GM19324 (cell line): ENCODE data around the gene MBNL2.

ENCODE experiments used
- ATAC-seq: cut with Tn5 transposase; IDR thresholded peaks from one replicate; pipeline ENCODE4 v1.9.1; 2021; ENCODE audit warnings: mild to moderate bottlenecking, moderate library complexity; ENCODE audit not compliant: unreplicated experiment, low FRiP score

MBNL2 gene

DNA sequence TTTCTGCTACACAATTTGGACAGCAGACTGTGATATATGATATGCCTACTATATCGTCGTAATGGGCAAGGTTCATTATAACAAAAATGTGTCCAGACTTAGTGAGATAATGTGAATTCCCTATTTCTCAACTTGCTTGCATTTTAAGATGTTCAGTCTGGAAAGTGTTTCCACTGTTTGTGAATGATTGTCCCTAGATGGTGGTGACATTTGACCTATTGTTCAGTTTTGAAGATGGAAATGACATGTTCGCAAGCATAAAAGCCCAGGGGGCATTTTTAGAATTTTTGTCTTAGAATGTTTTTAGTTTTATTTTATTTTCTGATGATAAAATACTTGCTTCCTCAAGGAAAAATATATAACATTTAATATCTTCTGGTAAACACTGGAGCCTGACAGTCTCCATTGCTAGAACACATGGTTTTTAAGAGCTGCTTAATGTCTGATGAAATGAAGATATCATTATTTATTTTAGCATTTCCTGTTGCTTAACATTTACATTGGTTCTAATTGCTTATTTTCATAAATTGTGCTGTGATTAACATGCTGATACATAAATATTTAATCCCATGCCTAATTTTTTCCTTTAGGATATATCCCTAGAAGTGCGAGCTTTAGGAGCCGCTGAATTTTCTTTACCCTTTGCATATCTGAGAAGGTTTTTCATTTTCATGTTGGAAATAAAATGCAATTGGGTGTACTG is 27.1 kb downstream of the MBNL2 start:
- no peak for ATAC-seq

DNA sequence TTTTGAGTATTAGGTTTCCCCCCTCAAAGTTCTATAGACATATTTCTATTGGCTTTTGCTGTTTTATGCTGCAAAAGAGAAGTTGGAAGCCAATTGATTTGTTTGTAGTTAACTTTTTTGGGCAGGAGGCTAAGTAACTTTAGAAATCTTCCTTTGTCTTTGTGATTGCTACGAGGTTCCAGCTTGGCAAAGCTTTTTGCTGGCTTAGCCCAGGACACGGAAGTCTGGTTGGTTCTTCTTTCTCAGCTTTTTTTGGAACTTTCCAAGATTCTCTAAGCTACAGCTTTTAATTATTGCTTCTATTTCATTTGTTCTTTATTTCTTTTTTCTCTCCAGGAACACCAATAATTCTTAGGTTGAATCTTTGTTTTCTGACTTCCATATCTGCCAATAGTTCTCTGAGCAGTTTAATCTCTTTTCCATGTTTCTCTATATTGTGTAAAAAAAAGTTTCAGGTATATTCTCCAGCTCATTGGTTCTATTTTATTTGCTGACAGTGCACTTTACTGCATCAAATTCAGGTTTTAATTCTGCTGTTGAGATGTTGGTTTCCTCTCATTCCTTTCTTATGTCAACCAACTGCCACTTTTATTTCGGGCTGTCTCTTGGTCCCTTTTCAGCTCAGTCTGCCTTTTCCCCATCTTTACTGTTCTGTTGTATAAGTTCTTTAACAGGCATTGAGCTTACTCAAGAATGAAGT is 27.8 kb downstream of the MBNL2 start:
- no peak for ATAC-seq

DNA sequence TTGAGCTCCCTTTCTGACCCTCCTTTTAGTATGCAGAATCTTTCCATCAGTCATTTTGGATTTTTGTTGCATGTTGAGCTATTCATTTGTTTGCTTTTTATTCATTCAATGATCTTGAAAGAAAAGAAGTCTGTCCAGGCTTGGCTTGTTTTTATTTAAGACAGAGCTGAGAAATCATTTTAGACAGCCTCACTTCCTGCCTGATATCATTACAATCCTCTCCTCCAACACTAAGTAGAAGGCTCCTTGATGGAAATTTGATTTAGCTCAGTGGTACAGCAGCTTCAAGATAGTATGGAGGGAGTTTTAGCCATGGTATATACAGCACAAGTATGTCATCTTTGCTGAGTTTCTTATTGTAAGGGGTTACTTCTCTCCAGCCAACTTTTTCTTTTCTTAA is 28.4 kb downstream of the MBNL2 start:
- ATAC-seq, result no peak

DNA sequence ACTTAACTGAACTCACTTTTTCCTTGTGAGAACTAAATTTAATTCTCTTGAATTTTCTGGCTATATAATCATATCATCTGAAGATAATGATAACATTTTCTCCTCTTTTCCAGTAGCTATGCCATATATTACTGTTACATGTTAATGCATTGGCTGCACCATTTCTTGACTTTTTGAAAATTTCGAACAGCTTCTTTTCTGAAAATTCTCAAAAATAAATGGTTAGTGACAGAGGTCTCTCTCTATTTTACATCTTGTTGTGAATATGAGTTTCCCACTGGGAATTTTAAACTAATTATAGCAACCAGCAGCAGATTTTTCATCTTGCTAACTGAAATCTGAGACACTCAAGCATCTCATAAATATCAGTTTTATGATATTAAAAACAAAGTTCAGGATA is 30.6 kb downstream of the MBNL2 start:
- ATAC-seq, result no peak

DNA sequence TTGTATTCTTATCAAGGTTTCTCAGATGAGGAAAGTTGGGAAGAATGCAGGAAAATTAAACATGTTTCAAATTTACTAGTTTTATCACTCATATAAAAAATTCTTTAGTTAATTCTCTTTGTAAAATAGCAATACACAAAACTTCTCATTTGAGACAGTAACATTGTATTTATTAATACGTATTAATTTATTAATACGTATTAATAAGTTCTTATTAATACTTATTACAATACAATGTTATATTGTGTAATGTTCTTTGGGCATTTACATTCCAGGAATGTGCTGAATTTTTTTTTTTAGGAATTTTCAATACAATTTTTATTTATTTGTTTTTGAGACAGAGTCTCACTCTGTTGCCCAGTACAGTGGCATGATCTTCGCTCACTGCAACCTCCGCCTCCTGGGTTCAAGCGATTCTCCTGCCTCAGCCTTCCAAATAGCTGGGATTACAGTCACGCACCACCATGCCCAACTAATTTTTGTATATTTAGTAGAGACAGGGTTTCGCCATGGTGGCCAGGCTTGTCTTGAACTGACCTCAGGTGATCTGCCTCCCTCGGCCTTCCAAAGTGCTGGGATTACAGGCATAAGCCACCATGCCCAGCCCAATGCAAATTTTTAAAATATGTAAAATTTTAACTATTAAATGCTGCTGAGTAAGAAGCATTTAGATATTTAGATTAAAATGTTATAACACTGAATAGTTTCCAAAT is 31.6 kb downstream of the MBNL2 start:
- ATAC-seq, result no peak

DNA sequence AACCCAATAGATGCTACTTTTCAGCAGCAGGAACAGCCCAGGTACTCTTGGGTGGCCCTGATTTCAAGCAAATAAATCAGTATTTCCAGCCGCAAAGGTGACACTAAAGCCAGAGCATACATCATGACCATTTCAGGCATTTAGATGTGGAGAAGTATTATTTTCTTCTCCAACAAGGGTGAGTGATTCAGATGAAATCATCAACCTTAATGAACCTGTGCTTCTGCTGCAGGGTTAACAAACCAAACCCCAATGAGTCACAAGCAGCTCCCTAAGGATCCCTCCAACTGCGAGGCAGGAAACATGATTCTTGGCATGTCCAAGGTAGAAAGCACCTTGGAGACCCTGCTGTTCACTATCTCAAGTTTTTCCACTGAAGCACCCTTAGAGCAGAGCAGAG is 32.7 kb downstream of the MBNL2 start:
- no peak for ATAC-seq

DNA sequence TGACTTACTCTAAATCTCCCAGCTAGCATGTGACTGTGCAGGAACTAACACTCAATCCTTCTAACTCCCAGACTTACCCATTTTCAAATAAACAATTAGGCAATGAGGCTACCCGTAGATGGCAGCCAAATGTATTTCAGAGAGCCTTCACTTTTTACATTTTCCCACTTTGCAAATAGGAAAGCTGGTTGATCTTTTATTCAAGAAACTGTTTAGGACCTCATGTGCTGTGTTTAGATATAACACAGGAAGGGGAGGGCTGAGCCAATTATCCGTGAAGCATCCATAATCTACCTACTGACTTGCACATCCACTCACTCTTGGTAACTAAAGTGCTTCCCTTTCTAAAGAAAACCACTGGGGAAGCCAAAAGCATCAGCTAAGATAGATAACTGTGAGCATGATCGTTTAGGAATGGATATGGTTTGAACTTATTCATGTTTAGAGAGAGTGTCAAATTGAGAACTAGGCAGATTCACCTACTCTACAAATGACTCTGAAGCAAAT is 33.4 kb downstream of the MBNL2 start:
- ATAC-seq, result no peak

DNA sequence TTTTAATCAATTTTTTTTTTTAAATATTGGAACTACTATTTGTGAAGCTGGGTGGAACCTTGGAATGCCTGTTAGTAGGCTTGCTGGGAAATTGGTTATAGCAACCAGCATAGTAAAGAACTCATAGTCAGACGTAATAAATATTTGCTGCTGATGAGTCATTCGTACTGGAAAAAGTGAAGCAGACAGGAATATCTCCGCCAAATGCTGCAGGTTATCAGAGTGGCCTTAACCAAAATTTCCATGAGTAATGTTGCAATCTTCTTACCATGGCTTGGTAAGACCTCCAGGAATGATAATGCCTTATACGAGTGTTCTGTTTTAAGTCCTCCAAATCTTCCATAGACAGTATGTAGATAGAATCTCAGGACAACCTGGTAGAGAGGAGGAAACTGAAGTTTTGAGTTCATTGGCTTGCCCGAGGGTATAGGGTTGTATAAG is 34.2 kb downstream of the MBNL2 start:
- no peak for ATAC-seq

DNA sequence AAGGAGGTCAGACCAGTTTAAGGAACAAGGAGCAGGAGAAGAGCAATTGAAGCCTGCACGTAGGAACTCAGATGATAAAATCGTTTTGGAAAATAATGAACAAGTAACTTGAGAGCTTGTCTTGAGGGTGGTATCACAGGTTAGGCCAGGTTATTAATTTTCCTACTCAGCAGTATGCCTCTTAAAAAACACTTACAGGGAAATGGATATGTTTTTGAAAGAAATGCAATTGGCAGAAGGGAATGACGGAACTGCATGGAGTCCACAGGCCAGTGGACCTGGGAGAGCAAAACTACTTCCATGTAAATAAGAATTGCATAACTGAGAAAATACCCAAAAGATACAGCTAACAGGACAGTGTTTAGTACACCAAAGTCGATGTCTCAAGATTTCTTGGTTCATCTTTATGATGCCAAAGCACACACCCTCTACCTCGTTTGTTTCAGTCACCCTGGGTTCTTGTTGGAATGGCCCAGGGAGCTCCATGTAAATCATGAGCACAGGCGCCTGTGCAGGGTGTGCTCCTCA is 35.2 kb downstream of the MBNL2 start:
- ATAC-seq, result no peak

DNA sequence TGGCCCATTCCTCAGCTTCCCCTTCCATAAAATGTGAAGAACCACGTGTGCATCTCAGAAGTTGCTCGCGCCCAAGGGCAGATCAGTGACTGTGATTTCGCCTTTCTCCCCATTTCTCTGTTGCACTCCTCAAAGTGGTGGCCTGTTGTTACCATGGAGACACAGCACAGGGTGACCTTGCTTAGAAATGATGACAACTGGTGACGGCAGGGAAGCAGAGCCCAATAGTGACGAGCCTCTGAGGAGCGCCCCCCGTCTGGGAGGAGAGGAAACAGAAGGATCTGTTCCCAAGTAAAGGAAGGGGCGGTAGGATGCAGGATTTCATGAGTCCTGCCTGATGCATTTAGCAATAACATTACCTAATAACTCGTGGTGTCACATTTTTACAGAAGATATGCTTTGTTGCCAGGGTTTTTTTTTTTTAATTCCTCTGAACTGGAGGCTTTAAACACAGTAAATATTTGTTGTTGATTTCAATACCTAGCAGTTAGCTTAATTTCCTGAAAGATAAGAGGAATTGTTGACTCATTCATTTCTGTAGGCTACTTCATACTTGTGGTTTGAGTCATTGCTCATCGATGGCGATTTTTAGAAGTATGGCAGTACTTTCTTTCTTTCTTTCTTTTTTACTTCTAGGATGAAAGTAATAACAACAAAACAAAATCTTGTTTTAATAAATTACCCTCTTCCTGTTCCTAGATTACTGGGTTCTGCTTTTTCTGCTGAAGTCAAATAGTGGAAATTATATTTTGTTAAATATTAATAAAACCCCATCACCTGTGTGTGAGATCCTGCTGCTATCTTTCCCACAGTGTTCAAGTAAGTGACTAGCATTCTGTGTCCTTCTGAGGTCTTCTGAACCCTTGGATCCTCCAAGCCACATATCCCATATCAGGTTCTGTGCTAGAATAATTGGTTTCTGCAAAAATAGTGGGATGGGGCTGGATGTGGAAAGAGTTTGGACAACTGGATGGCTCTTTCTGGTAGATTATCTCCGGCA is 36.0 kb downstream of the MBNL2 start:
- ATAC-seq, result peak; percentile 56

DNA sequence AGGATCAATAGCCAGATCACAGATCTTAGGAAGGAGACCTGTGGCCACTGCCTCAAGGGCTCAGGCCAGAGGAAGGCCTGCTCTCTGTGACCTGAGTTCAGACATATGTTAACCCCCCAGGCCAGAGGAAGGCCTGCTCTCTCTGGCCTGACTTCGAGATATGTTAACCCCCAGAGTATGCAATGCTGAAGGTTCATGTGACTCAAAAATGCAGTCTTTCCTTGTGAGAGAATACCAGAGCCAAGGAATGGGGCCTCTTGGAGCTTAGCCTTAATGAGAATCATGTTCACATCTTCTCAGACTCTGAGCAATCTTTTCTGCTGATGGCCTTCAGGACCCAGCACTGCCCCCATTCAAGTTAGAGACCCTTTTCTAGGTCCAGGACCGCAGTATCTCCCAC is 36.7 kb downstream of the MBNL2 start:
- no peak for ATAC-seq

DNA sequence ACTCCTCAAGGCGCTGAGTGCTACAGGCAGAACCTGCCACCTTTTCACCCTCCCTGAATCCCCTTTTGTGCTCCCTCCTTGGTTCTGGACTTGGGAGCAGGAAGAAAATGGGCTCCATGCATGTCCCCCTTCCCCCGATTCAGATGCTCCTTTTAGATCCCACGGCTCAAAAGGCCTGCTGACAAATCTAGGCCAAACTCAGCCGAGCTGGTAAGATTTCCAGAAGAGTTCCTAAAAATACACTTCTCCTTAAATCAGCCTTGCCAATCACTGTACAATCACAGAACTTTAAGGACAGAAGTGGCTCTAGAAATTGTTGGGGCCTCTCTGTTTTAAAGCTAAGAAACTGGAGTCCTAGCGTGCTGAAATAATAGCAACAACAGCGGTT is 37.3 kb downstream of the MBNL2 start:
- ATAC-seq, result no peak

DNA sequence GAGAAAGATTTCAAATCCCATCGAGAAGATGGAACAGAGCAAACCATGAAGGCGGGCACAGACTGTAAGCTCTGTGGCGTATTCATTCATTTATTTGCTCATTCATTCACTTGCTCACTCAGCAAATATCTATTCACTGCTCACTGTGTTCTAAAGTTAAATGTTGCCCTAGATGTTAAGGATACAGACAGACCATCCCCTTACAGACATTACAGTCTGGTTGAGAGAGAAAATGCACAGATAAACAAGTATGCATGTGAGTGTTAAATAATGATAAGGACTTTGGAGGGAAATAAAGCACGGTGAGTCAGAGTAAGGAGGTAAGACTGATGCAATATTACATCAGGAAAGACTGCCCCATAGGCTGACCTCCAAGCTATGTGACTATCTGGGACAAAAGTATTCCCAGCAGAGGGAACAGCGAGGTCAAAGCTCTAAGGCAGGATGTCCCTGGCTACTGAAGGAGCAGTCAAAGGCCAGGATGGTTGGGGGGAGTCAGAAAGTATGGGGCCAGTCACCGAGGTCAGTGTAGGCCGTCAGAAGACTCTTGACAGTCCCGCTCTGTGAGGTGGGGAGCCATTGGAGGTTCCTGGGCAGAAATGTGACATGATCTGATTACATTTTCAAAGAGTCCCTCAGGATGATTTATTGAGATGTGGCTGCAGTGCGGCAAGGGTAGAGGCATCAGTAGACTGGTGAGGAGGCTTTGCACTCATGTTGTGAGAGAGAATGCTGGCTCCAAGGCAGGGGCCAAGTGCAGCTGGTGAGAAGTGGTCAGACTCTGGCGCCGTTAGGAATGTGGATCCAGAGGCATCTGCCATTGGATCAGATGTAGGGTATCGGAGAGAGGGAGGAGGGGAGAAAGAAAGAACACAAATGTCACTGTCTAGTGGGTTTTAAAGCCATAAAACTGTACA is 37.9 kb downstream of the MBNL2 start:
- no peak for ATAC-seq

DNA sequence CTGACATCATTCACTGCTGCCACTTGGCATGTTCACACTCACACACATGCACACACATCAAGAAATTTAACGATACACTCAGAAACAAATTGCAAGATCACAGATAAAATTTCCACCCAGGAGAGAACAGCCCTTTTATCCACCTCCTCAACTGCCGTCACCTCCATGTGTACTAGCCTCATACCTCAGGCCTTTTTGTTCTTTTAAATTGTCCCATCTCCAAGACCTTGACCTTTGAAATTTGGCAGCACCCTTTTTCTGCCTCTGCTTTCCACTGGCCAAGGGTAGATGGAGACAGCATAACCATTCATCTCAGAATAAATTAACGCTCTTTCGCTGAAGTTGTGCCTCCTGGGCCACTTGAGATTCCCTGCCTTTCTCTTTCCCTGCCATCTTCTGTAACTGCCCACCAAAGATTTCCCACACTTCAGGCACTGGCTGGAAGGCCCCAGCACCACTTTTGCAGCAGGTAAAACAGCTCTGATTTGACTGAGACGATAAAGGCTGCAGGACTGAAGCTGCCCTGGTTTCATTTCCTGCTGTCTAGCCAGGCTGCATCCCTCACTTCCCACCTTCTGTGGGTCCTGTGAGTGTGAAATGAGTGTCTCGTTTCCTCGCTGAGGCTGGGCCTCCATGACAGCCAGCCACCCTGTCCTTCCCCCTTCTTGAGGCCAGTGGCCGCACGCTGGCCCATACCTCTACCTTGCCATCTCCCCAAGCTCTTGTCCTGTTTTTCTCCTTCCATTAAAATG is 39.3 kb downstream of the MBNL2 start:
- peak; percentile 50 for ATAC-seq

DNA sequence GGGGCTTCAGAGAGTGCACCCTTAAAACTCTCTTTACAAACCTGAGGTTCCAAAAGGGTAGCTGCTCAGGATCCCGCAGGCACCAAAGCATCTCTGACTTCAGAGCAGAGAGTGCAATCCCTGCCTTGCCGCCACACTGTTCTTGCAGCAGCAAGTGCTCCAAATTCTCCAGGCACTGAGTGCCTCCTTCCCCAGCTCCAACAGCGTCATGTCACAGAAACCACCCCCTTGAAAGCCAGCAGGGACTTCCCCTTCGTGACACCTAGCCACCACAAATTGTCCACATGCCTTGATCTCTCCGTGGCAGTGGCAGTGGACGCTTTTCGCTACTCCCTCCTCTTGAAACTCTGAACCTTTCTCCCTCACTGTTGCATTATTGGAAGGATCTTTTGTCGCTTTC is 39.9 kb downstream of the MBNL2 start:
- ATAC-seq, result no peak

DNA sequence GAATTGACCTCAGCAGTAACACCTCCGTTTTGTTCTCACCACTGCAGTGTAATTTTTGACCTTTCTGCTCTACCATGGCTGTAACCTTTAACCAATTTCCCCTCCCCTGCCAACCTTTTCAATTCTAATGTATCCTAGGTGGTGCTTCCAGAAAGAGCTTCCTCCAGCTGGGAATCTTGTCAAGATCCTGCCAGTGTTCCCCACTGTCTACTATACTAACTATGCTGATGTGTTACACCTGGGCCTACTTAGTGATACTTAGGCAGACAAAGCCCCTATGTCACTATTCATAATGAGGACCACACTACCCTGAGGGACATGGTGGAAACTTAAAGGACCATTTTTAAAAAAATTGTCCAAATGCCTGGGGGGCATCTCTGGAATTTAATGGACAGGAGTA is 41.0 kb downstream of the MBNL2 start:
- ATAC-seq, result no peak

DNA sequence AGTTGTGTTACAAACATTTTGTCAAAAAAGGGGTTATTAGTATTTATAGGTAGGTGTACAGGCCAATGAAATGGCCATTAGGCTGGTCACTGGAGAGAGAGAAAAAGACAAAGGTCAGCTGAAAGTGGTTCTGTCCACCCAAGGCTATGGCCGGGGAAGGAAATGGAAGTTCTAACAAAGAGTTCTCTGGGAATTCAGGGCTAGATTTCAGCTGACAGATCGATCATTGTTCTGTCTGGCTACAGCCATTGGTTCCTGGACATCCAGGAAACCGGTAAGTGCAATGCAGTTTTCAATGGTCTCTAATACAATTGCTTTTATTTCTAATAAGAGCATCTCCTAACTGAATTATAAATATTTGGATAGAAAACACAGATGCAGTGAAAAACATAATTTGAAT is 42.5 kb downstream of the MBNL2 start:
- no peak for ATAC-seq

DNA sequence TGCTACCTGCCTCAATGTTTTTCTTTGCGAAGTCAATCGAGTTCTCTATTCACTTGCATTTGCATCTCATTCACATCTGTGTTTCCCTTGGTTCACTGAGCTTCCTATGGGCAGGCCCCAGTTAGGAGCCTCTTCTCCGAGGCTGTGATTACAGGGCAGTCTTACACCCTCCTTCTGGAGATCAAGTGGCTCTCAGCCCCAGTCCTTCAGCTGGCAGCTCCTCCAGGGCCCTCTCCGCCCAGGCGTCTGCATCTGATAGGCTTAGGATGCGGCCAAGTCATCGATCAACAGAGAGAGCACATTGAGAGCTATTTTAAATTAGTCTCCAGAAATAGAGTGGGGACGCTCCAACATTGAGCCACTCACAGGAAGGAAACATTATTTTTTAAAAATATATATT is 44.2 kb downstream of the MBNL2 start:
- ATAC-seq, result no peak
